HG02884 (cell line): ENCODE data around the gene DIP2C.
A peak's percentile ranks its signal among the peaks of the same experiment; 100 is the strongest.
"Not testable (repeated sequence)": the region's sequence is repeated elsewhere in the genome, so short reads cannot be mapped to it uniquely, and the experiment has no call there.

Experiments used
- ATAC-seq: cut with Tn5 transposase; IDR thresholded peaks from one replicate; pipeline ENCODE4 v1.9.1; 2021; ENCODE audit warnings: mild to moderate bottlenecking, moderate library complexity; ENCODE audit not compliant: unreplicated experiment

DIP2C gene

GRCh38 chr10:436013-436697 is 253.3 kb downstream of the DIP2C start:
- no peak for ATAC-seq

- ATAC-seq: no peak
Observed at GRCh38 chr10:435397-435796, 254.1 kb downstream of the DIP2C start.

- ATAC-seq: no peak
Observed at GRCh38 chr10:429696-430095, 259.8 kb downstream of the DIP2C start.

- no peak for ATAC-seq
Observed at GRCh38 chr10:427761-428519, 261.5 kb downstream of the DIP2C start.

- not testable (repeated sequence) for ATAC-seq
Observed at GRCh38 chr10:425365-425764, 264.1 kb downstream of the DIP2C start.

GRCh38 chr10:424724-425123 is 264.7 kb downstream of the DIP2C start:
- ATAC-seq: not testable (repeated sequence)

GRCh38 chr10:423178-423577 is 266.3 kb downstream of the DIP2C start:
- ATAC-seq: no peak

GRCh38 chr10:422675-423074 is 266.8 kb downstream of the DIP2C start:
- no peak for ATAC-seq

- no peak for ATAC-seq
Observed at GRCh38 chr10:422241-422640, 267.2 kb downstream of the DIP2C start.

GRCh38 chr10:421170-421569 is 268.3 kb downstream of the DIP2C start:
- no peak for ATAC-seq

- ATAC-seq: no peak
Observed at GRCh38 chr10:420154-421121, 269.0 kb downstream of the DIP2C start.

- no peak for ATAC-seq
Observed at GRCh38 chr10:418894-419293, 270.6 kb downstream of the DIP2C start.

- no peak for ATAC-seq
Observed at GRCh38 chr10:418226-418625, 271.2 kb downstream of the DIP2C start.

GRCh38 chr10:416091-416515 is 273.4 kb downstream of the DIP2C start:
- no peak for ATAC-seq

GRCh38 chr10:413662-414071 is 275.8 kb downstream of the DIP2C start:
- ATAC-seq: no peak

- peak; percentile 68 for ATAC-seq
Observed at GRCh38 chr10:412109-412508, 277.4 kb downstream of the DIP2C start.

GRCh38 chr10:411603-412002 is 277.9 kb downstream of the DIP2C start:
- no peak for ATAC-seq

- no peak for ATAC-seq
Observed at GRCh38 chr10:409408-410040, 279.9 kb downstream of the DIP2C start.

- ATAC-seq: no peak
Observed at GRCh38 chr10:408236-408635, 281.2 kb downstream of the DIP2C start.

- no peak for ATAC-seq
Observed at GRCh38 chr10:406976-407375, 282.5 kb downstream of the DIP2C start.

- no peak for ATAC-seq
Observed at GRCh38 chr10:405648-406047, 283.8 kb downstream of the DIP2C start.
